Astrocyte of the spinal cord (primary cell): ENCODE data around the gene KRT71.
"Not testable (repeated sequence)": the region's sequence is repeated elsewhere in the genome, so short reads cannot be mapped to it uniquely, and the experiment has no call there.

Source experiments
- DNase-seq: peaks from one replicate; pipeline ENCODE4 v3.0.0; 2011; ENCODE audit warnings: low read depth, low spot score
- H3K4me3 ChIP-seq: 2 replicates; pipeline ENCODE4 v1.5.1; 2011; ENCODE audit warnings: low read depth, mild to moderate bottlenecking, low read length, moderate library complexity
- in situ Hi-C: cut with HindIII; loops from 2 replicates; pipeline ENCODE4 v1.10.0; 2017; ENCODE audit warnings: low sequenced_read_pairs
- TF ChIP-seq, protein P1 (sequence below): IDR thresholded peaks from 2 replicates; pipeline ENCODE4 v1.5.1; 2012; ENCODE audit warnings: low read depth, mild to moderate bottlenecking, low read length, inconsistent platforms

The KRT71 gene

DNA sequence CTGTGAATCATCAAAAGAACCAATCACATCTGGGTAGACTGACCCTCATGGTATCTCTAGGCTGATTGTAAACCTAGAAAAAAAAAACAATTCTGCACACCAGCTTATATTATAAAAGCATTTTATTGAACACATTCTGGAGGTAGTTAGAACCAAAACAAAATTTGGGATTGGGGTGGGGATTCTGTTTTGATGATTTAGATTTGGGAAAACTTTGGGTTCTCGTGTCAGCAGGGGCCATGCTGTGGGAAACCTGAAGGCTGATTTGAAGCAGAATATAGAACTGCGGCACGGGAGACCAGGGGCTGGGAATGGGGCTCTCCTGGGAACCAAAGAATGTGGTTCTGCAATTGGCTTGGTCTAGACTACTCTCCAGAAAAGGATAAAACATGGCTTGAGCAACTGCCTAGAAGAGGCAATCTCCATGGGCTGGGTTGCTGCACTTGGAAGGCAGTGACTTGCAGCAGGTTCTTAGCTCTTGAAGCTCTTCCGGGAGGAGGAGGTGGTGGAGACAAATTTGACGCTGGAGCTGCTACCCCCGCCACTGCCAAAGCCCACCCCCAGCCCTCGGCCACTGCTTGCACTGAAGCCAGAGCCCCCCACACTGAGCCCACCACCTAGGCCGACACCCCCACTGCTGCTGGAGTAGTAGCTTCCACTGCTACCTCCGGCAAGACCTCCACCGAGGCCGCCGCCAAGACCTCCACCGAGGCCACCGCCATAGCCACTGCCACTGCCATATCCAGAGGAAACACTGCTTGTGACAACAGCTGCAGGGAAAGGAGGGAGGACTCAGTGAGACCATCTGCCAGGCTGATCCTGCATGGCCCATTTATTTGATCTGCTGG is 38.2 kb downstream of the KRT71 start:
- TF ChIP-seq, protein P1, sequence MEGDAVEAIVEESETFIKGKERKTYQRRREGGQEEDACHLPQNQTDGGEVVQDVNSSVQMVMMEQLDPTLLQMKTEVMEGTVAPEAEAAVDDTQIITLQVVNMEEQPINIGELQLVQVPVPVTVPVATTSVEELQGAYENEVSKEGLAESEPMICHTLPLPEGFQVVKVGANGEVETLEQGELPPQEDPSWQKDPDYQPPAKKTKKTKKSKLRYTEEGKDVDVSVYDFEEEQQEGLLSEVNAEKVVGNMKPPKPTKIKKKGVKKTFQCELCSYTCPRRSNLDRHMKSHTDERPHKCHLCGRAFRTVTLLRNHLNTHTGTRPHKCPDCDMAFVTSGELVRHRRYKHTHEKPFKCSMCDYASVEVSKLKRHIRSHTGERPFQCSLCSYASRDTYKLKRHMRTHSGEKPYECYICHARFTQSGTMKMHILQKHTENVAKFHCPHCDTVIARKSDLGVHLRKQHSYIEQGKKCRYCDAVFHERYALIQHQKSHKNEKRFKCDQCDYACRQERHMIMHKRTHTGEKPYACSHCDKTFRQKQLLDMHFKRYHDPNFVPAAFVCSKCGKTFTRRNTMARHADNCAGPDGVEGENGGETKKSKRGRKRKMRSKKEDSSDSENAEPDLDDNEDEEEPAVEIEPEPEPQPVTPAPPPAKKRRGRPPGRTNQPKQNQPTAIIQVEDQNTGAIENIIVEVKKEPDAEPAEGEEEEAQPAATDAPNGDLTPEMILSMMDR = no peak
- no peak overlapping the region for H3K4me3 ChIP-seq
- in situ Hi-C loops = no loop called here
- DNase-seq = no peak

DNA sequence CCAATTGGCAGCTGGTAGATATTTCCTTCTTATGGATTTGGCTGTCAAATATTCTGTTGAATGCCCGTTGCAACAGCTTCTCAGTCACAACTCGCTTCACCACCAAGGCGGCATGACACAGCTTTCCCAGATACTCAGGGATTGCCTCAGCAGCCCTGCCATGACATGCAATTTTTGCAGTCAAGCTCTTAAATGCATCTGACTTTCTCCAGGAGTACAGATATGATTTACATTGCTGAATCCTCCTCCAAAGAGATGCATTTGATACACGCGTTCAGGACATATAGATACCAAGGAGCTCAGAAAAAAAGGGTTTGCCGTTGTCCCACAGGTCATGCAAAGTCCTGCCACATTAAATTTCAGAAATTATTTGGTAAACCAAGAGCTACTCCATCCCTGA is 39.2 kb downstream of the KRT71 start:
- H3K4me3 ChIP-seq = no peak overlapping the region
- DNase-seq = no peak
- TF ChIP-seq, protein P1 = no peak
- in situ Hi-C loops = no loop called here

DNA sequence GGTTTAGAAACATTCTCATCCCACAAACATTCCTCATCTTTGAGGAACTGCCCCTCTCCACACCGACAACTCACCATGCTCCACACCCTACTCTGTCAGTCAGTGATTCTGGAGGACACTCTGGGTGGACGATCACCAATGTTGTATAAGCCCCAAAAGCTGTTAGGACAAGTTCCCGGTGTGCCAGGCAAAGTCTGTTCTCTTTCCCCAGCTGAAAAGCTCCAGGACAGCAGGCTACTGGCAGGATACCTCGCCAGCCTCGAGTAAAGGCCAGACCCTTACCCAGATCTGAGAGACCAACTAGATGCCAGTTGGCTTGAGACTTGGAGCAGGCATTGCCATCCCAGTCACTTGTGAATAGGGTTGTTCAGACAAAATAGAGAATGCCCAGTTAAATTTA is 44.7 kb downstream of the KRT71 start:
- DNase-seq = no peak
- in situ Hi-C loops = no loop called here
- TF ChIP-seq, protein P1 = no peak
- H3K4me3 ChIP-seq = no peak overlapping the region

DNA sequence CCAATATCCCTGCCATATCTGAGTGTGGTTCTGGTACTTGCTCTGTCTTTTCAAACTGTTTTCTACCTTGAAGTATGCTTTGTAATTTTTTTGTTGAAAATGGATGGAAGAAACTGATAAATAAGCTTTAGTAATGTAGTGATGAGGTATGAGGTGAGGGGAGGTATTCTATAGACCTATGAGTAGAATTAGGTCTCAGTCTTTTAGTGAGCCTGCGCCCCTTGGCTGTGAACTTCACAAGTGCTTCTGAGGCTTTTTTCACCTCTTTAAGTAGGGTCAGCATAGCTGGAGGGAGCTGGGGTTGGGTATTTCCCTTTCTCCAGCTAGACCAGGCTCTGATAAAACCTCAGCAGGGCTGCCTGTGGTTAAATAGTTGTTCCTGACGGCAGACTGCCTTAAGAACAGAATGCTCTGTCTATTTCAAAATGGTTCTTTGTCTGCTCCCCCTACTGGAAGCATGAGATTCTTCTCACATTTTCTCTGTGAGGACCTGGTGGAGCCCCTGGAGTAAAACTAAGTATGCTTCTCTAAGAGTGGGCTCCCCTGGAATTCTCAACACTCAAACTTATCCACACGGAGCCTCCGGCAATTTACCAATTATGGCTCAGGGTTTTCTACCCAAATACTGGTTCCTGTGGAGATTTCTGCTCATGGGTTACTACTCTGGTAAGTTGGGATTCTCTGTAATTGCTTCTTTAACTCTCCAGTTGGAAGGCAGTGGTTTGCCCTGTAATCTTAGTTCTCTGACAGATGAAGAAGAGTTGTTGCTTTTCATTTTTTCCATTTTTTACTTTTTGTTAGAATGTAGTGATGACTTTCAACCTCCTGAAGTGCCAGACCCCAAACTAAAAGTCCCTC is 45.9 kb downstream of the KRT71 start:
- H3K4me3 ChIP-seq = no peak overlapping the region
- DNase-seq = peak; percentile 79
- TF ChIP-seq, protein P1 = peak; percentile 72
- in situ Hi-C loops = no loop called here

DNA sequence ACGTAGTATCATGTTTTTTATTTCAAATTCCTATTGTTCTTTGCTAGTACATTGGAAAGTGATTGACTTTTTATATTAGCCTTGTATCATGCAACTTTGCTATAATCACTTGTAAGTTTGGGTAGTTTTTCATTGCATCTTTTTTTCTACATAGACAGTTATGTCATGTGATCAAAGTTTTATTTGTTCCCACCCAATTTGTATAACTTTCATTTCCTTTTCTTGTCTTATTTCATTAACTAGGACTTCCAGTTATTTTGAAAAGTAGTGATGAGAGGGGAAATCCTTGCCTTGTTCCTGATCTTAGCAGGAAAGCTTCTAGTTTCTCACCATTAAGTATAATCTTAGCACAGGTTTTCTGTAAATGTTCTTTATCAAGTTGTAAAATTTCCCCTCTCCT is 50.1 kb downstream of the KRT71 start:
- TF ChIP-seq, protein P1 = no peak
- in situ Hi-C loops = no loop called here
- no peak for DNase-seq

DNA sequence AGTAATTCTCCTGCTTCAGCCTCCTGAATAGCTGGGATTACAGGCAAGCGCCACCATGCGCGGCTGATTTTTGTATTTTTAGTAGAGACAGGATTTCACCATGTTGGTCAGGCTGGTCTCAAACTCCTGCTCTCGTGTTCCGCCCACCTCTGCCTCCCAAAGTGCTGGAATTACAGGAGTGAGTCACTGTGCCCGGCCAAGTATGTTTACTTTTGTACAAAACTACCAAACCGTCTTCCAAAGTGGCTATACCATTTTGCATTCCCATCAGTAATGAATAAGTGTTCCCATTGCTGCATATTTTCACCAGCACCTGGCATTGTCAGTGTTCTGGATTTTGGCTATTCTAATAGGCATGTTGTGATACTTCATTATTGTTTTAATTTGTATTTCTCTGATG is 51.5 kb downstream of the KRT71 start:
- no peak for DNase-seq
- TF ChIP-seq, protein P1 = no peak
- H3K4me3 ChIP-seq = no peak overlapping the region
- in situ Hi-C loops = no loop called here

More for the DNA sequence above, 50.1 kb downstream of the KRT71 start:
- H3K4me3 ChIP-seq = no peak overlapping the region

DNA sequence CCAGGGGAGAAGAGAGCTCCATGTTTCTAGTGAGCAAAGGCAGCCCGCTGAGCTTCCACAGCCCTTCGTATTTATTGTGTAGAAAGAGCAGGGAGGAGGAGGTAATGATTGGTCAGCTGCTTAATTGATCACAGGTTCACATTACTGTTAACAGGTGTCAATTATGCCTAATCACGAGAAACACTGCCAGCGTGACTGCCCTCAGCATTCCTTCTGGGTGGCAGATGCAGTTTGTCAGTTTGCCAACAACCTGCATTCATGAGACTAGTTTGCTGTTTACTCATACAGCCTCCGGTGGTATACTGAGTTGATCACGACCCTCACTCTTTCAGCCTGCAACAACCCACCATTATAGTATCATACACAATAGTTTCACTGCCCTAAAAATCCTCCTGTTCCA is 52.4 kb downstream of the KRT71 start:
- DNase-seq, H3K4me3 ChIP-seq, in situ Hi-C loops: not testable (repeated sequence)
